Gastrocnemius medialis (tissue), 4 donors: ENCODE measurements around the gene CATSPER1.
"Not testable (repeated sequence)": the region's sequence is repeated elsewhere in the genome, so short reads cannot be mapped to it uniquely, and the experiment has no call there.

ENCODE experiments used
- CTCF ChIP-seq, 5 experiments: fragments of 450-650 bp in 3 of 5; fragments of 200-600 bp in 2 of 5; sonication (generic) in 2 of 5; IDR thresholded peaks in 4 of 5; conservative IDR thresholded peaks in 1 of 5; 1 replicate in 4 of 5; 2 replicates in 1 of 5; pipeline ENCODE4 v1.5.1; 2016 to 2019; ENCODE audit warnings: antibody characterized with exemption in 5 of 5, mild to moderate bottlenecking in 3 of 5, moderate library complexity in 3 of 5
- POLR2A ChIP-seq, 2 donors: fragments of 450-650 bp; IDR thresholded peaks; one replicate each; pipeline ENCODE4 v1.6.1; 2017; ENCODE audit warnings: antibody characterized with exemption in 2 of 2, mild to moderate bottlenecking in 2 of 2, moderate library complexity in 2 of 2

GRCh38 chr11:66023186-66023440, 3.2 kb downstream of the CATSPER1 start:
- not testable (repeated sequence) for TF ChIP-seq CTCF (IDR thresholded peaks at IDR 0.05 in 4 of 5, conservative IDR thresholded peaks at IDR 0.05 in 1 of 5); POLR2A (IDR thresholded peaks at IDR 0.05)
